ENCODE results near the gene FAM98B.

- TF ChIP-seq POLR2AphosphoS5 (IDR thresholded peaks at IDR 0.05; ENCODE audit: low read depth, low read length): no peak
- no peak for TF ChIP-seq TAF1 (IDR thresholded peaks at IDR 0.05; ENCODE audit: low read depth, low read length)
- TF ChIP-seq POLR2A (IDR thresholded peaks at IDR 0.05; ENCODE audit: low read depth, low read length): no peak
- no peak for TF ChIP-seq PAX5 (IDR thresholded peaks at IDR 0.05; ENCODE audit: insufficient read depth, low read length, severe bottlenecking)
Measured at GRCh38 chr15:38458646-38459045, 4.7 kb downstream of the FAM98B start.

All from GM12891 (cell line).